ENCODE results near the gene PRUNE2. TPM values are rescaled to one million over a fixed set of nuclear protein-coding genes. Genes with fewer than 3 reads are reported as not detected.

Gene PRUNE2
- total and polyA plus RNA-seq, 4 donors: 3.8 to 18.1 (median 7.8) TPM

GRCh38 chr9:76761448-76761847, 144.5 kb downstream of the PRUNE2 start:
- ATAC-seq (ENCODE audit: insufficient read depth, low FRiP score) (no peak), DNase-seq (peak in 1 of 3 donors; percentile 15)
- no peak for TF ChIP-seq CTCF (IDR thresholded peaks at IDR 0.05; ENCODE audit: control extremely low read depth, extremely low read depth)
- H3K9me3 ChIP-seq (ENCODE audit: control insufficient read depth in 4 of 4, insufficient read depth in 3 of 4, low read length in 3 of 4): no peaks in the 10 kb centered on the region
- H3K9ac ChIP-seq (ENCODE audit: insufficient read depth in 1 of 2, low read length in 2 of 2): no peak overlapping the region
- no peaks in the 10 kb centered on the region for H3K27me3 ChIP-seq (ENCODE audit: control insufficient read depth in 3 of 3, insufficient read depth in 3 of 3, low read length in 2 of 3)
- peaks cover 0 to 1% (median 0%) of the 10 kb centered on the region in 5 donors for H3K4me1 ChIP-seq (ENCODE audit: control insufficient read depth in 5 of 5, insufficient read depth in 5 of 5, low read length in 5 of 5)
- no peak overlapping the region for H3K27ac ChIP-seq (ENCODE audit: low read depth in 1 of 2, low read length in 1 of 2)
- 14 to 27% methylated on average over 1 of the region's 1 CpG for WGBS, 2 donors
- no peaks in the 10 kb centered on the region for H3K36me3 ChIP-seq (ENCODE audit: control insufficient read depth in 4 of 4, insufficient read depth in 4 of 4, low read length in 4 of 4)
- H3K4me3 ChIP-seq: no peak overlapping the region

DNA sequence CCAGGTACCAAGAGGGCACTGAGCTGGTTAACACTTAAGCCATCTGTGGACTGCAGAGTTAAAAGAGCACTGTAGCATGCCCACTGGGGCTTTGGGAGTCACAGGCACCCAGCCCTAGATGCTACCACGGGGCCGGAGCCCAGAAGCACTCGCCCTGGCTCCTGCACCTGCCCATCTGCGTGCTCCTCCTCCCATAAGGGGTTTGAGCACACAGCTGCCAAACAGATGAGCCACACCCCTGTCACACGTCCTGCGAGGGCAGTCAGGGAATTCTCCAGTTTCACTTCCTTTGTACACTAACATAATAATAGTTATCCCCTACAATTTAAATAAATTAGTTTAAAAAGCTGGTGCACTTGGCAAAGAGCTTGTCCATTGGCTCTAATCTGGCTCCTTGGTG, 146.2 kb downstream of the PRUNE2 start:
- ATAC-seq (ENCODE audit: insufficient read depth, low FRiP score): no peak
- TF ChIP-seq CTCF (IDR thresholded peaks at IDR 0.05; ENCODE audit: control extremely low read depth, extremely low read depth): no peak
- 41 to 50% methylated on average over 6 of the region's 6 CpGs for WGBS, 2 donors

DNA sequence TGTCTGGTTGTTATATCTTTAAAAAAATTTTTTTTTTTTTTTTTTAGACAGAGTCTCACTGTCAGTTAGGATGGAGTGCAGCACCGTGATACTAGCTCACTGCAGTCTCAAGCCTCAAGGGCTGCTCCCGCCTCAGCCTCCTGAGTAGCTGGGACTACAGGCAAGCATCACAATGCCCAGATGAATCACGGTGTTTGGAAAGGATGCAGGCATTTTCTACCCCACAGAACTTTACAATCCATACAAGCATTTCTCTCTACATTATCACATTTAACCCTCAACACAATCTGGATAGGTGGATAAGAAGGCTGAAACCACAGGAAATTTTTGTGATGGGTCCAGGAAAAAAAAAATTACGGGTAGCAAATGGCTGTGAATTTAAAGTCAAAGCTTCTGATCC, 147.4 kb downstream of the PRUNE2 start:
- no peaks in the 10 kb centered on the region for H3K36me3 ChIP-seq (ENCODE audit: control insufficient read depth in 4 of 4, insufficient read depth in 4 of 4, low read length in 4 of 4)
- no peak for ATAC-seq (ENCODE audit: insufficient read depth, low FRiP score)

More for the DNA sequence above, 146.2 kb downstream of the PRUNE2 start:
- no peak overlapping the region for H3K9ac ChIP-seq (ENCODE audit: insufficient read depth in 1 of 2, low read length in 2 of 2)
- no peaks in the 10 kb centered on the region for H3K36me3 ChIP-seq (ENCODE audit: control insufficient read depth in 4 of 4, insufficient read depth in 4 of 4, low read length in 4 of 4)
- H3K27me3 ChIP-seq (ENCODE audit: control insufficient read depth in 3 of 3, insufficient read depth in 3 of 3, low read length in 2 of 3): no peaks in the 10 kb centered on the region
- no peaks in the 10 kb centered on the region for H3K9me3 ChIP-seq (ENCODE audit: control insufficient read depth in 4 of 4, insufficient read depth in 3 of 4, low read length in 3 of 4)
- no peak for DNase-seq
- H3K27ac ChIP-seq (ENCODE audit: low read depth in 1 of 2, low read length in 1 of 2): no peak overlapping the region
- H3K4me1 ChIP-seq (ENCODE audit: control insufficient read depth in 5 of 5, insufficient read depth in 5 of 5, low read length in 5 of 5): peaks cover 0 to 4% (median 0%) of the 10 kb centered on the region in 5 donors
- no peak overlapping the region for H3K4me3 ChIP-seq

More for the DNA sequence above, 147.4 kb downstream of the PRUNE2 start:
- no peak for TF ChIP-seq CTCF (IDR thresholded peaks at IDR 0.05; ENCODE audit: control extremely low read depth, extremely low read depth)
- Histone ChIP-seq H3K27me3 (ENCODE audit: control insufficient read depth in 3 of 3, insufficient read depth in 3 of 3, low read length in 2 of 3) (no peaks in the 10 kb centered on the region), H3K9me3 (ENCODE audit: control insufficient read depth in 4 of 4, insufficient read depth in 3 of 4, low read length in 3 of 4) (no peaks in the 10 kb centered on the region), H3K27ac (ENCODE audit: low read depth in 1 of 2, low read length in 1 of 2) (no peak overlapping the region), H3K4me1 (ENCODE audit: control insufficient read depth in 5 of 5, insufficient read depth in 5 of 5, low read length in 5 of 5) (peaks cover 0 to 4% (median 0%) of the 10 kb centered on the region in 5 donors), H3K4me3 (no peak overlapping the region), H3K9ac (ENCODE audit: insufficient read depth in 1 of 2, low read length in 2 of 2) (no peak overlapping the region)
- no peak for DNase-seq
- 70 to 74% methylated on average over 4 of the region's 4 CpGs for WGBS, 2 donors
